ENCODE measurements around the gene ABCF1.
A peak's percentile ranks its signal among the peaks of the same experiment; 100 is the strongest.

The ABCF1 gene

GRCh38 chr6:30617565-30618269, 46.5 kb downstream of the ABCF1 start, which contains the start of gene MRPS18B:
MRPS18B (plus strand) TSS chr6:30617840; CDS start chr6:30617866, 26 bp downstream.
- H3K9me3 ChIP-seq (ENCODE audit: severe bottlenecking): no peaks in the 10 kb centered on the region
- DNase-seq: peak; percentile 100
- peaks cover 66% of the 10 kb centered on the region for H3K36me3 ChIP-seq
- no peaks in the 10 kb centered on the region for H3K27me3 ChIP-seq (ENCODE audit: insufficient read depth, low read depth, severe bottlenecking)
- TF ChIP-seq CTCF (IDR thresholded peaks at IDR 0.05; ENCODE audit: low read depth, low read length): no peak
- peak within 1 kb of the TSS; percentile 78 for H3K4me3 ChIP-seq (ENCODE audit: low read depth, low read length)
- peak within 1 kb of the TSS; percentile 98 for H3K27ac ChIP-seq

- no peak for TF ChIP-seq CTCF (IDR thresholded peaks at IDR 0.05; ENCODE audit: low read depth, low read length)
- H3K36me3 ChIP-seq: peaks cover 69% of the 10 kb centered on the region
- no peaks in the 10 kb centered on the region for H3K27me3 ChIP-seq (ENCODE audit: insufficient read depth, low read depth, severe bottlenecking)
- no peaks in the 10 kb centered on the region for H3K9me3 ChIP-seq (ENCODE audit: severe bottlenecking)
- peak overlapping the region; percentile 98 for H3K27ac ChIP-seq
- DNase-seq: no peak
- H3K4me3 ChIP-seq (ENCODE audit: low read depth, low read length): peak overlapping the region; percentile 71
Observed at GRCh38 chr6:30618270-30618797, 47.1 kb downstream of the ABCF1 start.

- H3K27ac ChIP-seq: no peak overlapping the region
- H3K4me3 ChIP-seq (ENCODE audit: low read depth, low read length): no peak overlapping the region
- peaks cover 71% of the 10 kb centered on the region for H3K36me3 ChIP-seq
Observed at GRCh38 chr6:30619561-30619960, 48.3 kb downstream of the ABCF1 start.

GRCh38 chr6:30625511-30625910, 54.3 kb downstream of the ABCF1 start:
- no peak for DNase-seq
- no peak overlapping the region for H3K27ac ChIP-seq
- TF ChIP-seq CTCF (IDR thresholded peaks at IDR 0.05; ENCODE audit: low read depth, low read length): no peak
- no peaks in the 10 kb centered on the region for H3K9me3 ChIP-seq (ENCODE audit: severe bottlenecking)
- H3K27me3 ChIP-seq (ENCODE audit: insufficient read depth, low read depth, severe bottlenecking): no peaks in the 10 kb centered on the region
- H3K4me3 ChIP-seq (ENCODE audit: low read depth, low read length): no peak overlapping the region
- peaks cover 88% of the 10 kb centered on the region for H3K36me3 ChIP-seq

More at GRCh38 chr6:30619561-30619960, 48.3 kb downstream of the ABCF1 start:
- Histone ChIP-seq H3K9me3 (ENCODE audit: severe bottlenecking) (no peaks in the 10 kb centered on the region), H3K27me3 (ENCODE audit: insufficient read depth, low read depth, severe bottlenecking) (no peaks in the 10 kb centered on the region)
- DNase-seq: no peak
- TF ChIP-seq CTCF (IDR thresholded peaks at IDR 0.05; ENCODE audit: low read depth, low read length): no peak

GRCh38 chr6:30626484-30627366, 55.5 kb downstream of the ABCF1 start, which contains the start of gene ATAT1:
ATAT1 (plus strand) TSS chr6:30626874.
- Histone ChIP-seq H3K9me3 (ENCODE audit: severe bottlenecking) (no peaks in the 10 kb centered on the region), H3K27ac (peak within 1 kb of the TSS; percentile 78), H3K4me3 (ENCODE audit: low read depth, low read length) (peak within 1 kb of the TSS; percentile 72), H3K27me3 (ENCODE audit: insufficient read depth, low read depth, severe bottlenecking) (no peaks in the 10 kb centered on the region), H3K36me3 (peaks cover 88% of the 10 kb centered on the region)
- TF ChIP-seq CTCF (IDR thresholded peaks at IDR 0.05; ENCODE audit: low read depth, low read length): peak; percentile 62
- peak; percentile 94 for DNase-seq

All from WERI-Rb-1 (cell line).